M059J (cell line): ENCODE measurements around the gene EPC1. TPM values are rescaled to one million over a fixed set of nuclear protein-coding genes. Genes with fewer than 3 reads are reported as not detected.
"Not testable (repeated sequence)": the region's sequence is repeated elsewhere in the genome, so short reads cannot be mapped to it uniquely, and the experiment has no call there.

Experiments
- DNase-seq: peaks from one replicate; pipeline ENCODE4 v3.0.0-alpha.2; 2012; ENCODE audit warnings: low read depth
- total RNA-seq: library from RNA; depleted of rRNA; stranded (reverse); fragments of >200 nt; shearing (Covaris generic); gene quantifications from 2 replicates; pipeline ENCODE4 v1.2.3, GENCODE V29; 2014

EPC1 gene
- total RNA-seq, 1 experiment from 2014 or later: 8.2 TPM

DNA sequence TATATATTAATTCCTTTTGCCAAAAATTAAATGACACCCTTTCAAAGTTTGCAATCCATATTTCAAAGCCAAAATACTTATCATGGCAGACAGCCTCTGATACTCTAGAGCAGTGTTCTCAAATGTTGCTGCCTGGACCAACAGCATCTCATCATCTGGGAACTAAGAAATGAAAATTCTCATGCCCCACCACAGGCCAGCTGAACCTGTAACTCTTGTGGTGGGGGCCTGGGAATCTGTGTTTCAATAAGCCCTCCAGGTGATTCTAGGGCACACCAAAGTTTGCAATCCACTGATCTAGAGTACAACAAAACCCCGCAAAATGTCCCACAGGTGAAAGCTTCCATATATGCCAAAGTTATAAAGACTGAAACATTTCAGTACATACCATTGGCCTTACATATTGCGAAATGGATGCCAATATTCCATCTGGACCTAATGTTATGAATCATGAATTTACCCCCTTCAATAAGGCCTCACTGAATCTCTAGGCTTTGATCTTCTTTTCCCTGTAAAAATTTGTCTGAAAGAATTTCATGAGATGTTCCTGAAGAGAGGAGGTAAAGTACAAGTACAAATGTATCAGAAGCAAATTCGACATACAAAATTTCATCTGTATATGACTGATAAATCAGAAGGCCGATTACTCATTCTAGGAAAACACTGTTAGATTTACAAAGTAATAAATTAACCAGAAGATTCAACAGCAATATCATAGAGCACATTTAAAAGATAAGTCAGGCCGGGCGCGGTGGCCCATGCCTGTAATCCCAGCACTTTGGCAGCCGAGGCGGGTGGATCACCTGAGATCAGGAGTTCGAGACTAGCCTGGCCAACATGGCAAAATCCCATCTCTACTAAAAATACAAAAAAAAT is 25.3 kb upstream of the EPC1 start:
- no peak for DNase-seq

DNA sequence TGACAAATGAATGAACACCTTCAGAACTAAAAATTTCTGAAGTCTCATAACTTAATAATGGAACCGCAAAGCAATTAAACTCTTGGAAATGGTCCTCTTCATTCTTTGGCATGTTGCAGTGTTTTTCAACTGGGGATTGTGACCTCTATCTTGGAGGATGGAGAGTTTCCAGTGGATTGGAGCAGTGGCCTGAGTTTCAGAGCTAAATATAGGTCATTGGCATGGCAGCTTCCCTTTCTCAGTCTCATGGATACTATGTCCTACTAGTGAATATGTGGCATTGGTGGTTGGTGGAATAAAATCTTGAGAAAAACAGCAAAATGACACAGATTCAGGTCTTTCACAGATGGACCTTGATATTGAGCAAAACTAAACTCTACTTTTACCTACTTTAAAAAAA is 24.1 kb upstream of the EPC1 start:
- no peak for DNase-seq

DNA sequence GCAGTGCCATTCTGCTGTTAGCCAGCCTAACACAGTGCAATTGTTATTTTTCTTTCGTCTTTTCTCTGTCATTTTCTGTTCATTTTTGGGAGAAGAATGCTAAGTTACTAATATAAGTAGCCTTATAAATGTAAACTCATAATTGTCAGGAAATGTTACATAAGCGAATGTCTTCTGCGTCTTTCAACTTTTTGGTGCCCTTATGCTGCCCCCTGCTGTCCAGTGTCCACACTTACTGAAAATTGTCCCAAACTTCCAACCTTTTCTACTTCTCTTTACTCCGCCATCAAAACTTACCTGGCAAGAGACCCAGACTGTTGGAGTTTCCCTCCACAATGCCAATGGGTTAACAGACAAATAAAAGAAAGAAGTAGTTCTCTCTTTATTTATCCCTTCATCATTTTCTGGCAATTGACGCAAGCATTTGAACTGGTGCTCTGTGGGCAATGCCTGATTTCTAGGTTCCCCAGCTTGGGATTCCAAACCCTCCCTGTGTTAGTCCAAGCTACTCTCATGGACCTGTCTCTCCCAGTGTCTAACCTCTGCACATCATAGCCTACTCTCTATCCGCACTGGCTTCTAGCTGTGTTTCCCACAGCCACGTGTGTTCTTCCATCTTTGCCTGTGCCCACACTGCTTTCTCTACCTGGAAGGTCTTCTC is 21.0 kb upstream of the EPC1 start:
- peak; percentile 47 for DNase-seq

DNA sequence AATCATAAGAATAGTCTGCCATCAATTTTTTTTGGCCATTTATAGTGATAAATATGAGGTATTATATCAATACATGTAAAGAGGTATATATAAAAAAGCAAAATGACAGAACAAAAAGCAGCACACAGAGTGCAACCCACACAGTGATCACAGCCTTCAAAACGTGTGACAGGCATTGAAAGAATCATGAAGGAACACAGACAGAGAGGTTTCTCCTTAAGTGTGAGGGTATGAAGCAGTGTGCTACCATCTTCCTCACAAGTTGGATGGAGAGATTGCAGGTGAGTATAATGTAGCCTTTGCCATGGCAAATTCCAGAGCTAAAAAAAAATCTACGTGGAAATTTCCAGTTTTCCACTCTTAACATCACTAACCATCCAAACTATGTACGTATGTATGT is 19.6 kb upstream of the EPC1 start:
- DNase-seq: no peak

DNA sequence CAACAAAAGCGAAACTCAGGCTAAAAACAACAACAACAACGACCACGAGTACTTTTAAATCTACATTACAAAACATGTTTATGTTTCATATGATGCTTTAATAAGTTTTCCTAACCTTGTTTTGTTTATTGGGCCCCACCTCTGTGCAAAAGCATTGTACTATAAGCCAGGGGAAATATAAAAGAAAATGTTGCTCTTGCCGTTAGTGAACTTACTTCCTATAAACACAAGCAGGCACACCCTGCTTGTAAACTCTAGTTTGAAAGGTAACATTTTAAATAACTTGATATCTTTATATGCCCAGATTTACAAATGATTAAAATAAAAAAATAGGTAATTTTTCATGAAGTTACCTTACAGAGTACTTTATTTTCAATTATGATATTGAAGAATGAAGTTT is 19.2 kb upstream of the EPC1 start:
- no peak for DNase-seq

DNA sequence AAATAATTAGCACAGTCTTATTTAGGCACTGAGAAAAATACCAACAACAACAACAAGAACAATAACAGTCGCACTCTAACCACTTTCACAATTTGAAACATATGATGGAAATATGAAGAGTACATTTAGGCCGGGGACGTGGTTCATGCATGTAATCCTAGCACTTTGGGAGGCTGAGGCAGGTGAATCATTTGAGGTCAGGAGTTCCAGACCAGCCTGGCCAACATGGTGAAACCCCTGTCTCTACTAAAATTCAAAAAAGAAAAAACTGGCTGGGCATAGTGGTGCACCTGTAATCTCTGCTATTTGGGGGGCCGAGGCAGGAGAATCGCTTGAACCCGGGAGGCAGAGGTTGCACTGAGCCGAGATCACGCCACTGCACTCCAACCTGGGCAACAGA is 18.4 kb upstream of the EPC1 start:
- DNase-seq: not testable (repeated sequence)

DNA sequence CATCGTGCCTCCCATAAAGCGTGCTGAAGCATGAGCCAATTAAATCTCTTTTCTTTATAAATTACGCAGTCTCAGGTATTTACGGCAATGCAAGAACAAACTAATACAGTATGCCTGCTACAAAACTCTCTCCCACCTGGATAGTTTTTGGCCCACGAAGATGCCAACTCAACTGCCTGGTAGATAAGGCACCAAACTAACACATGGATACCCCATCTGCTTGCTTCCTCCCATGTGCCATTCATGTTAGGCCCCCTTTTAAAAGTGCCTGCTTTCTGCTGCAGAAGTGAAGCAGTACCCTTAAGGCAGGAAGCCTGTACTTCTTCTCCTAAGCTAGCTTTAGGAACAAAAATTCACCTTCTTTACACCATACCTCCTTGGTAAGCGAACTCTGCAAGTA is 15.6 kb upstream of the EPC1 start:
- DNase-seq: no peak

DNA sequence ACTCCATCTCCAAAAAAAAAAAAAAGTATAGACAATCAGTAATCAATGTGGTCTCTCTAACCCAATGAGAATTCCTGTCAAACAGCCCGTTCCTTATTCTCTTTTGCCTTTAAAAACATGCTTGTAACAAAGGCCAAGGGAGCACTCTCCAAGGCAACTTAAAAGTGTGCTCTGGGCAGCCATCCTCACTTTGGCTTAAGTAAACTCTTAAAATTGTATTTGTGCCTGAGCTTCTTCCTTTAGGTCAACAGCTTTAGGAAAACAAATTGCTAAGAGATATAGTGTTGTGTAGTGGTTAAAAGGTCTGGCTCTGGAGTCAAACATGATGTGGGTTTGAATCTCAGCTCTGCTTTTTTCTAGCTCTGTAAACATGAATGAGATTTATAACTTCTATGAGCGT is 13.9 kb upstream of the EPC1 start:
- DNase-seq: no peak

DNA sequence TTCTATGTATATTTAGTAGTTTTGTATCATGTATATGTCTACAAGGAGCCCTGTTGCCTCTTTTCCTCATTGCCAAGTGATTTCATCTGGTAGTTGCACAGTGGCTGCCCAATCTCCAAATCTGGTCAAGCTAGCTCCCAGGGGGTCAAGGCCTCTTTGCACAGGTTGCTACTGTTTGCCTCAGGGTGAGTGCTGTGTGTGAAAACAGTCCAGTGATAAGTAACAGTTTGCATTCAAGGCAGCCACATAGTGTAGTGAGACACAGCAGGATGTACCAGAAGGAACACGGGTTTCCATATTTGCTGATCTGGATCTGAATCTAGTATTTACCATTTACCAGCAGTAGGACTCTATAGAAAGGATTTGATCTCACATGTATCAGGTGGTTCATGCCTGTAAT is 13.3 kb upstream of the EPC1 start:
- no peak for DNase-seq

DNA sequence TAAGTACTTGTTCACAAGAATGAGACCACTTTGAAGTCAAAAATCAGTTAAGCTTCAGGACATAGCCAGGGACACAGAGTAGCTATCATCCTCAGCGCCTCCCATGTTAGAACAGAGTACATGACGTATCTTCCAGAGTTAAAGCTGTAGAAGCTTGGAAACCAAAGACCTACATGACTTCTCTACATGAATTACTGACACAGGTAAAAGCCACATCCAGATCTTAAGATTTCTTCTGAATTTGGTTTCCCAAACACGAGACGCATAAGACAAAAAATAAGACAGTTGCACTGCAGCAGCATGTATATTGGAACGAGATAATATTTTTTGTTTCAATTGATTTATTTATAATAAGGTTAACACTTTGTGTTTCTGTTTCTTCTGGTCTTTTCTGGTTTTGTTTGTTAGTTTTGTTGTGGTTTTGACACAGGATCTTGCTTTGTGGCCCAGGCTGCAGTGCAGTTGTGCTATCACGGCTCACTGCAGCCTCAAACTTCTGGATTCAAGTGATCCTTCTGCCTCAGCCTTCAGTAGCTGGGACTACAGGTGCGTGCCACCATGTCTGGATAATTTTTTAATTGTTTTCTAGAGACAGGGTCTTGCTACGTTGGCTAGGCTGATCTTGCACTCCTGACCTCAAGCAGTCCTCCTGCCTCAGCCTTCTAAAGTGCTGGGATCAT is 10.2 kb upstream of the EPC1 start:
- DNase-seq: no peak

DNA sequence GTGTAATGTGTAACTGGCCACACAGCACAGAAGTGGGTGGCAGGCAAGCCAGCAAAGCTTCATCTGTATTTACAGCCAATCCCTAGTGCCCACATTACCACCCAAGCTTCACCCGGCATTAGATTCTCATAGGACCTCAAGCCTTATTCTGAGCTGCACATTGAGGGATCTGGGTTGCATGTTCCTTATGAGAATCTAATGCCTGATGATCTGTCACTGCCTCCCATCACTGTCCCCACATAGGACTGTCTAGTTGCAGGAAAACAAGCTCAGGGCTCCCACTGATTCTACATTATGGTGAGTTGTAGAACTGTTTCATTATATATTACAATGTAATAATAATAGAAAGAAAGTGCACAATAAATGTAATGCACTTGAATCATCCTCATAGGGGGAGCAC is 7.7 kb upstream of the EPC1 start:
- DNase-seq: not testable (repeated sequence)

DNA sequence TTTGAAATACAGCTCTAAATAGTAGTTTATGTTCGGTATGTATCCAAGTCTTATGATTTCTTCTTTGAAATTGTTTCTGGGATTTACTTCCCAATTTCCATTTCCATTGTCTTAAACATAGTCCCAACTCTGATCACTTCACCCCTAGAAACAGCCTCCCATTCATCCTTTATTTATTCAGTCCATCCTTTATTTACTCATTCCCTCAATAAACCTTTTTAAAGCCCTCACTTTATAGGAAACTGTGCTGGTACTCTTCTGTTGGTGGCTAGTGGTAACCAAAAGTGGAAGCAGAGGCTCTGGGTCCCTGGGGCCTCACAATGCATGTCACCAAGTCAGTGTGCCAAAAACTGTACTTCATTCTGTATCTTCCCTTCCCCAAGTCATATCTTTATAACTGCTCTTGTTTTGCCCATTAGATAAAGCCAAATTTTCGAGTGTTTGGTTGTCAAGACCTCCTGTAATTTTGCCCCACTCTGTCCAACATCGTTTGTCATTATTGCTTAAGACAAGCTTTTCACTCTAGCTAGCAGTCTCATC is 3.9 kb upstream of the EPC1 start:
- no peak for DNase-seq

DNA sequence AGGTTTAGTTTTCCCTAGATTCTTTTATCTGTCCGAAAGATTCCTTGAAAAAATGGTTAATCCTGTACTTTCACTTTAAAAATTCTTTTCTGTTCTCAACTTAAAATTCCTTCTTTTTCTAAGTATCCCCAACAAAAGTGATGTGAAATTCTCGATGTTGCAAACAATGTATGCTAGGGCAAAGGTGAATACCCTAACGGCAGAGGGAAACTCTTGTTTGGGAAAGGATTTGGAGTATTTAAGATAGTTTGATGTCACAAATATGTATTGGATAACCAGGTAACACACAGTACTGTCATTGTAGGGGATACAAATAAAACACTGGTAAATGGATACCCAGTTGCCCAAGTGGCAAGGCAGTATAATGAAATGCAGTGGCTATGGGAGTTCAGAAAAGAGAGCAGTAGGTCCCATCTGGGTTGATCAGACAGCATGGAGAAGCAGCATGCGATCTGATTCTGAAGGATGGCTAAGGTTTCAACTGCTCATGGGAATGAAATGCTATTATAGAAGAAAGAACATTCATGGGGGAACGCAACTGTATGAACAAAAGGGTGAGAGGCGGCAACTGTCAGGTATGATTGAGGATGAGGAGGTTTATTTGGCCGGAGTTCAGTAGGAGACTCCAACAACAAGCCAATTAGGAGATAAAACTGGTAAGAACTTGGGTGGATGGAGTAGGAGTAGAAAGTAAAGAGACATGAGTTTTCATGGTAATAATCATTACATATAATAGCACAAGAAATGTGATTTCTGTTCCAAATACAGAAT is 3.2 kb upstream of the EPC1 start:
- DNase-seq: no peak

DNA sequence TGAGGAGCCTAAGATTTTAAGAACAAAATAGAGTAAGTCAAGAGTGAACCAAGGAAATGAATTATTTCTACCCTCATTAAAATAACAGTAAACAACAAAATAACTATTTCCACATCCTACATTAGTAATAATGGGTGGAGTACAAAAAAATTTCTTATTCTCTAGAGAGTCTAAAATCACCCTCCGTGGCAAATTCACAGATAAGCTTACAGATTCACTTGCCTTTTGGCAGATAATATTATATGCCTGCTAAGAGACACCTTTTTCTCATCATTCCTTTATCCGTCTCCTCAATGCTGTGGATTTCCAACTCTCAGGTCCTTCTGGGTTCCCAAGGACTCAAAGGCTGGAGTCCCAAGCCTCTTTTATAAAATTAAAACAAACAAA is 2.2 kb upstream of the EPC1 start:
- DNase-seq: no peak

DNA sequence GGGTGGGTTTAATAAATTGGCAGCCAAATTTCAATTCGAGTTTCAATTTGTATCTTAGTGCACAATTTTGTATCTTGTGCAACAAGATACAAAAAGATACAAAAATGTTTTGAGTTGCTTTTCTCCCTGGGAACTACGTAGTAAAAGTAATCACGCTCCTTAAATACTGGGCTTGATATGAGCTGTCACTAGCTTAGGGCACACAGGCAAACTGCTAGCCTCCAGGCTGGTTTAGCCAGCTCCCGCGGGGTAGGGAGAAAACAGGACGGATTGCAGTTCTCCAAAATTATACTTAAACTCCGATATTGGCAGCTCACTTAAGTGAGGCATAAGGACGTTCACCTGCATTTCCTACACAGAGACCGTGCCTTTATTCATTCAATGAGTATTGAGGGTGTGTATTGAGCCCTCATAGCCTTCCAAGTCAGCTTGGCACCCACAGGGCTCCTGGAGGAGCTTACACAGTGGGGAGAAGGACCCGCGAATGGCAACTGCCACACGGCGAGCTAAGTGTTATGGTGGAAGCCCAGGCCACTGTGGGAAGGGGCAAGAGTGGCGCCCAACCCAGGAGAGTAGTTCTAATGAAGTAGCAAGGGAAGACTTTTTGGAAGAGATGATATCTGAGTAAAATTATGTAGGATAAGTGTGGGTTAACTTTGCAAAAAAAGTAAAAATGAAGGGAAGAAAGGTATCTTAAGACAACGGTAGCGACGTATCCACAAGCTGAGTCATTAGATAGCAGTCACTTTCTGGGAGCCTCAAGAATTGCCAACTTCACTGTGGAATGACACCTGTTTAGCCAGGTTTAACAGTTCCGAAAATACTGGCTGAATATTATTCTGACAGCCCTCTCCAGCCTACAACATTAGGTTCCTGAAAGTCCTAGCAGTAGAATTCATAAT is 1.6 kb upstream of the EPC1 start:
- no peak for DNase-seq

DNA sequence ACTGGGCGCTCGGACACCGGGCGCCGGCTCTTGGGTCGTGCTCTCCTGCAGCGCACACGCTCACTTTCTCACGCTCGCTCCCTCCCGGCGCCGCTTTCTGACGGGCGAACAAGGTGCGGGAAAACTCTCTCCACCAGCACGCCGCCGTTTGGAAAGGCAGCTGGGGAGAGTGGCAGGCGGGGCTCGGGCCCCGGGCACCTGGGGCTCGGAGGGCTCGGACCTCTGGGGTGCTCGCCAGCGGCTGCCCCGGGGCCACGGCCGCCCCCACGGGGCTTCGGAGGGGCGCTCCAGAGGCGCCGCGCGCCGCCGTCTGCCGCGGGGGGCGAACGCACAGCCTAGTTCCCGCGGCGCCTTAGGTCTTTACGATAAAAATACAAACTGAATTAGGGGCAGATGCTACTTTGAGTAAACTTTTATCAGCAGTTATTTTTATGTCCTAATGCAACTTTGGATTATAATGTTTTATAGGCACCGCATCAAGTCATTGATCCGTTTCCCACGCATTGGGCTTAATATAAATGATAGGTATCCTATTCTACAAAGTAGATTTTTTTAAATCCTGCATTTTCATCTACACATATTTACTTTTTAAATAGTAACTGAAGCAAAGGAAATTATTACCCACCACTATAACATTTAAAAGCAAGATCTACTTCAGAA is 535 bp upstream of the EPC1 start:
- DNase-seq: no peak

DNA sequence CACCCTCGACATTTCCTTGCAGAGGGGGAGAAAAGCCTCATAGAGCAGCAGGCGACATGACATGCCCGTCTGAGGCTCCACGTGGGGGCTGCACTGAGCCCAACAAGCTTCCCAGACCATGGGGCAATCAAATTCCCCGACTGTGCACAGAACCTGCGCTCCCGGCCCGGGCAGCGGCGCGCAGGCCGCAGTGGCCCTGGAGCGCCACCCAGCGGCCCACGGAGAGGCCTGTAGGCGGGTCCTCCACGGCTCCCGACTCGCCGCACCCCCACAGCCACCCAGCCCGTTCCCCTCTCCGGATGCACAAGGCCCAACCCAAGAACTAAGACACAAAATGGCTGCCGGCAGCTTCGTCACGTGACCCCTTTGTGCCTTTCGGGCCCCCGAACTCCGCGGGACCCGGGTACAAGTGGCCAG is 816 bp downstream of the EPC1 start:
- peak; percentile 83 for DNase-seq

DNA sequence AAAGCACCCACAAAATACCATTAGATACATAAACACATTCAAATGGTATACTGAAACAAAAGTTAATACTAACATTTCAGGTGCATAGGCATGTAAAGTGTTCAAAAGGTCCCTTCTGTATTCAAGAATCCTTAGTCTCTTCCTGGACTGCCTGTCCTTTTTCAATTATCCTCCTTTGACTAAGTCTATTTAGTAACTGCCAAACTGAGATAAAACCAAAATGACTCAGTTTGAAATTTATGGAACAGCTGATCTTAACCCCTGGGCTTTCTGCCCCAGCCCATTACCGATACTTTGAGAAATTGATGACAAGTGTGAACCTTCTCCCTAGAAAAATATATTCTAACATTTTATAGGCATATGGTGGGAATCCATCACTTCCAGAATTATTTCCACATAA is 5.4 kb downstream of the EPC1 start:
- no peak for DNase-seq

DNA sequence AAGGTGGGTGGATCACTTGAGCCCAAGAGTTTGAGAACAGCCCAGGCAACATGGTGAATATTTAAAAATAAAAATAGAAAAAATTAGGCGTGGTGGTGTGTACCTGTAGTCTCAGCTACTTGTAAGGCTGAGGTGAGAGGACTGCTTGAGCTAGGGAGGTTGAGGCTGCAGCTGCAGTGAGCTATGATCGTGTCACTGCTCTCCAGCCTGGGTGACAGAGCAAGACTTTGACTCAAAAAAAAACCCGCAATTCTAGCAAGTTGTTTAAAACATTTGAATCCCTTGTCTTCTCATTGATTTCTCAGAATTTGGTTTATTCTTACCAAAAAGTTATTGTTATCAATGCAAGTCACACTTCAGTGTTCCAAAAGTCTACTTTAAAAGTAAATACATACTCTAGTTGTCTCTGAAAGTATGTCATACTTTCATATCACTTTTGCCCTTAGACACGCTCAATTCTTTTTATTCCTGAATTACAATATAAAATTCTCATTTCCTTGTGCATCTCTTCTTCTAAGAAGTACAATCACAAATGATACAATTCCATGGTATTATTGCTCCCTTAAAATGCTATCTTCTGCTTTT is 6.3 kb downstream of the EPC1 start:
- no peak for DNase-seq

DNA sequence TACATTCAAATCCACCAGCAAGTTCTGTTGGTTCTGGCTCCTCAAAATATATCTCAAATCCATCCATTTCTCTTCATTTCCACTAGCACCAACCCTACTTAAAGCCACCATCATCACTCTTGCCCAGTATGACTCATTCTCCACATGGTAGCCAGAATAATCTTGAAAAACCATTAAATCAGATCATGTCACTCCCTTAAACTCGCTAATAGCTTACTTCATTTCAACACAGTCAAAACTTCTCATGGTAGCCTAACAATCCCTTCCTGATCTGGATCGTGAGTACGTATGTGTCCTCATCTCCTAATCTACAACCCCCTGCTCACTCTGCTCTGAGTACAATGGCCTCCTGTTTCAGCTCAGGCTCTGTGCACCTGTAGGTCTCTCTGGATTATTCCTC is 8.7 kb downstream of the EPC1 start:
- DNase-seq: peak; percentile 18
